Choroid plexus epithelial cell (primary cell): ENCODE measurements around the gene ARHGEF7.

ENCODE experiments used
- DNase-seq: peaks from one replicate; pipeline ENCODE4 v3.0.0-alpha.2; 2010; ENCODE audit warnings: low read depth
- H3K4me3 ChIP-seq: 2 replicates; pipeline ENCODE4 v1.5.1; 2011; ENCODE audit warnings: low read depth, mild to moderate bottlenecking, control low read depth, low read length, moderate library complexity
- TF ChIP-seq, protein P1 (sequence below): conservative IDR thresholded peaks from 2 replicates; pipeline ENCODE4 v1.5.1; 2011; ENCODE audit warnings: low read depth, mild to moderate bottlenecking, control low read depth, inconsistent platforms, low read length, moderate library complexity

The ARHGEF7 gene

DNA sequence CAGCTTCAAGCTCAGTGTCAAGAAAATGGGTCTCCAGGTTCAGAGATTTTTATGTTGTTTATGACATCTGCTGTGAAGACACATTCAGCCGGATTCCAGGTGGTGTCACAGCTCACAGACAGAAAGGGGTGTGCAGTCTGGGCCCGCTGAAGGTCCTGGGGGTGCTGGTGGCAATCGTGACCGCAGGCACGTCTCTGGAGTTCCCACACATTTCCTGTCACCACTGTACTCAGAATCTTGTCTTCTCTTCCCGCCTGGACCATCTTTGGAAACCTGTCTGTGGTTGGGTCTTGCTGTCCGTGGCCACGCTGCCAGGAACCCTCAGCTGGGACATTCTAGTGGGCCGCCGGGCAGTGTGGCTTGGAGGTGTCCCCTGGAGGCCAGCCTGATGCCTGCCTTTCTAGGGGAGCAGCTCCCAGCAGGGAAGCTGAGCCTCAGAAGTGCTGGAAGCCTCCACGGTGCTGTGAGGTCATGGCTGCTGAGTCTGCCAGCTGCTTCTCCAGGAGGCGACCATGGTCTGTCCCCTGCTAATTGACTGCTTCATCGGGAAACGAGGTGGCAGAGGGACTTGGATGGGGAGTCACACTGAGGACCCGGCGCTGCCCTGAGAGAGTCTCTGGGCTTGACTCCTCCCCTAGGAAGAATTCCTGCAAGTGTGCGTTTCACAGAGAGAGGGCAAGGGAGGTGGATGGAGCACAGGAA is 209.0 kb downstream of the ARHGEF7 start:
- DNase-seq, result no peak
- H3K4me3 ChIP-seq, result no peak overlapping the region
- TF ChIP-seq, protein P1, sequence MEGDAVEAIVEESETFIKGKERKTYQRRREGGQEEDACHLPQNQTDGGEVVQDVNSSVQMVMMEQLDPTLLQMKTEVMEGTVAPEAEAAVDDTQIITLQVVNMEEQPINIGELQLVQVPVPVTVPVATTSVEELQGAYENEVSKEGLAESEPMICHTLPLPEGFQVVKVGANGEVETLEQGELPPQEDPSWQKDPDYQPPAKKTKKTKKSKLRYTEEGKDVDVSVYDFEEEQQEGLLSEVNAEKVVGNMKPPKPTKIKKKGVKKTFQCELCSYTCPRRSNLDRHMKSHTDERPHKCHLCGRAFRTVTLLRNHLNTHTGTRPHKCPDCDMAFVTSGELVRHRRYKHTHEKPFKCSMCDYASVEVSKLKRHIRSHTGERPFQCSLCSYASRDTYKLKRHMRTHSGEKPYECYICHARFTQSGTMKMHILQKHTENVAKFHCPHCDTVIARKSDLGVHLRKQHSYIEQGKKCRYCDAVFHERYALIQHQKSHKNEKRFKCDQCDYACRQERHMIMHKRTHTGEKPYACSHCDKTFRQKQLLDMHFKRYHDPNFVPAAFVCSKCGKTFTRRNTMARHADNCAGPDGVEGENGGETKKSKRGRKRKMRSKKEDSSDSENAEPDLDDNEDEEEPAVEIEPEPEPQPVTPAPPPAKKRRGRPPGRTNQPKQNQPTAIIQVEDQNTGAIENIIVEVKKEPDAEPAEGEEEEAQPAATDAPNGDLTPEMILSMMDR, result no peak

DNA sequence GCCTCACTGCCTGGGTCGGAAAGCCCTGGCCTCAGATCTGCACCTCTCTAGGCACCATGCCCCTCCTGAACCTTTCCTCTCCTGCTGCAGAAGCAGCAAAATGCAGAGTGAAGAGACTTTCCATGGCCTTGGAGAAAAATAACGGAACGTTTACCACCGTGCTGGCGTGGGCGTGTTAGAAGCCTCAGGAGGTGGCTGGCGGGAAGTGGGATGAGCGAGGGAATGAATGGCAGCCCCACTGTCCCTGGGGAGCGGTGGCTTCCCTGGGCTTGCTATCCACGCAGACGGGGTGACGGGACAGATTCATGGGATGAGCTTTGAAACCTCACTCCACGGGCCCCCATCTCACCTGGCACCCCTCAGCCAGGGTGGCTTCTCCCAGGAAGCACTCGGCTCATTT is 209.6 kb downstream of the ARHGEF7 start:
- no peak for DNase-seq
- TF ChIP-seq, protein P1, result no peak

DNA sequence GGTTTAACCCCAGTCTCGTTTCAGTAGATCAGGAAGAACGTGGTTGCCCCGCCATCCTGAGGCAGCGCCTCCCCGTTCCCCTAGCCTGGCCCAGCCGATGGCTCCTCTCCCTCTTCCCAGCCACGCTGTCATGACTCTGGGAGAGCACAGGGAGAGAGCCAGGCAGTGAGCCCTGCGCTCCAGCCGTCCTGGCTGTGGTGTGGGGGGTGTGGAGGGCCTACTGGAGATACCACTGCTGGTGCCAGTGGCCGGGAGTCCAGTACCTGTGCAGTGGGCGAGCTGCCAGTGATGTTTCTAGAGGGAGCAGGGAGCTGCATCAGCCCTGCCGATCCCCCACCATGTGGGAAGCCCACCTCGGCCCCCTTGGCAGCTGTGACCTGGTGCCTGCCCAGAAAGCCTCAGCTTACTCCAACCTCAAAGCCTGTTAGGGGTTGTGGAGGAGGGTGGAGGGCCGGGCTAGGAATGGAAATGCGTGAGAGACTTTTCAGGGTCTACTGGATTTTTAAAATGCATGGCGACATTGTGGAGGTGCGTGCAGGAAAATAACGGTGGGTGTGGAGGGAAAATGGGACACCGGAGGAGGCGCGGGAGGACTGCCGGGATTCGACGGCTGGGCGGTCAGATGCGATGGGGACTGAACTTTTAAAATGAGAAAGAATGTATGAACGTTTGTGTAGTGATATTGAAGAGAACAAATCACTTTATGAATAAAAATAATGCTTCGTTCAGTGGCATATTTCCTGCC is 210.2 kb downstream of the ARHGEF7 start:
- TF ChIP-seq, protein P1, result no peak
- no peak for DNase-seq
- H3K4me3 ChIP-seq, result no peak overlapping the region

More for the DNA sequence above, 209.6 kb downstream of the ARHGEF7 start:
- H3K4me3 ChIP-seq, result no peak overlapping the region

DNA sequence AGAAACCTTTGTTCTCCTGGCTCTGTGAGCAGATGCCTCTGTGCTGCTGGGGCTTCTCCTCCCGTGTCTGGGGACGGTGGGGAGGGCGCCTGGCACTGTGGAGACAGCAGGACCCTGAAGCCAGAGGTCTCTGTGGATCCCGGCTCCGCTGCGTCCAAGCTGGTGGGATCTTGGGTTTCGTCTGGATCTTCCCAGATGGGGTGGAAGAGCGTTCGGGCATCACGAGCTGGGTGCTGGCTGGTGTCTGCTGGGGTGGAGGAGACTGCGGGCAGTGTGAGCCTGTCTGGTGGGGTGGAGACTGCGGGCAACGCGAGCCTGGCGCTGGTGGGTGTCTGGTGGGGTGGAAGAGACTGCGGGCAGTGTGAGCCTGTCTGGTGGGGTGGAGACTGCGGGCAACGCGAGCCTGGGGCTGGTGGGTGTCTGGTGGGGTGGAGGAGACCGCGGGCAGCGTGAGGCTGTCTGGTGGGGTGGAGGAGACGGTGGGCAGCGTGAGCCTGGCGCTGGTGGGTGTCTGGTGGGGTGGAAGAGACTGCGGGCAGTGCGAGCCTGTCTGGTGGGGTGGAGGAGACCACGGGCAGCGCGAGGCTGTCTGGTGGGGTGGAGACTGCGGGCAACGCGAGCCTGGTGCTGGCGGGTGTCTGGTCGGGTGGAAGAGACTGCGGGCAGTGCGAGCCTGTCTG is 211.0 kb downstream of the ARHGEF7 start:
- DNase-seq, result no peak
- H3K4me3 ChIP-seq, result no peak overlapping the region
- TF ChIP-seq, protein P1, result no peak

DNA sequence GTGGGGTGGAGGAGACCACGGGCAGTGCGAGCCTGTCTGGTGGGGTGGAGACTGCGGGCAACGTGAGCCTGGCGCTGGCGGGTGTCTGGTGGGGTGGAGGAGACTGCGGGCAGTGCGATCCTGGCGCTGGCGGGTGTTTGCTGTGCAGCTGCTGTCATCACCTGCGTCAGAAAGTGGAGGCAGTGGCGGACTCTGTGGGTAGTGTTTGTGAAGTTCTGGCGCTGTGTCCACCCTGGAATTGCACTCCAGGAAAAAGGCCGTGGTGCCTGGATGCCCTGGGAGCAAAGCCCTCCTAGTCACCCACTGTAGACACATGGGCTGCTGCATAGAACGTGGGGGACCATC is 211.5 kb downstream of the ARHGEF7 start:
- no peak for DNase-seq
- no peak overlapping the region for H3K4me3 ChIP-seq
- TF ChIP-seq, protein P1, result no peak

DNA sequence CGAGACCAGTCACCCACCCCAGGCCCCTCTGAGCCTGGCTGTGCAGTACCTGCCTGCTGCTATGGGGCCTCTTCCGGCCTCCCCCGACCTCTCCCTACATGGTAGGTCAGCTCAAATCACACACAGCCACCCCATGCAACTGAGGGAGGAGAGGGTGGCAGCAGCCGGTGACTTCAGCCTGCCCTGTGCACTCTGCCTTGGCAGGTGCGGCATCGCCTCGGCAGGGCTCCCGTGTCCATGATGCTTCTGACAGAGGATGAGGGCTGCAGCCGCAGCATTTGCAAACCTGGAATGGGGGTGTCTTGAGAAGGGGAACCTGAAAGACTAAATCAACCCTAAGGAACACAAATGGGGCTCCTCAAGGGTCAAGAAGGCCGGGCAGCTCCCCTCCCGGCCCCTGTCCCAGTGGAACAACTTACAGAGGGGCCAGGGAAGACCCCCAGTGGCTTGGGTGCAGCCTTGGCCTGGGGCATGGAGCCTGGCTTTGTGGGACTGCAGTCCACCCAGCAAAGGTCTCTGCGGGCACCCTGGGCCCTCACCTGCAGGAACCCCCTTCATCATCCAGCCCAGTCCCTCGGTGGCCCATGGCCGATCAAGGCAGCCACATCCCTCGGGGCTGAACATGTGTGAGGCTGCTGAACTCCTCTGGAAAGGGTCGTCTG is 212.0 kb downstream of the ARHGEF7 start:
- TF ChIP-seq, protein P1, result no peak
- H3K4me3 ChIP-seq, result no peak overlapping the region
- DNase-seq, result no peak
